NCI-H1694 treated with DMSO at 0.1 percent for 48 hours (cell line): ENCODE measurements around the gene NIM1K.
"Not testable (repeated sequence)": the region's sequence is repeated elsewhere in the genome, so short reads cannot be mapped to it uniquely, and the experiment has no call there.

Experiments
- DNase-seq: peaks from one replicate; lab custom pipeline; 2025; lab: John Stamatoyannopoulos, UW

The NIM1K gene

DNA sequence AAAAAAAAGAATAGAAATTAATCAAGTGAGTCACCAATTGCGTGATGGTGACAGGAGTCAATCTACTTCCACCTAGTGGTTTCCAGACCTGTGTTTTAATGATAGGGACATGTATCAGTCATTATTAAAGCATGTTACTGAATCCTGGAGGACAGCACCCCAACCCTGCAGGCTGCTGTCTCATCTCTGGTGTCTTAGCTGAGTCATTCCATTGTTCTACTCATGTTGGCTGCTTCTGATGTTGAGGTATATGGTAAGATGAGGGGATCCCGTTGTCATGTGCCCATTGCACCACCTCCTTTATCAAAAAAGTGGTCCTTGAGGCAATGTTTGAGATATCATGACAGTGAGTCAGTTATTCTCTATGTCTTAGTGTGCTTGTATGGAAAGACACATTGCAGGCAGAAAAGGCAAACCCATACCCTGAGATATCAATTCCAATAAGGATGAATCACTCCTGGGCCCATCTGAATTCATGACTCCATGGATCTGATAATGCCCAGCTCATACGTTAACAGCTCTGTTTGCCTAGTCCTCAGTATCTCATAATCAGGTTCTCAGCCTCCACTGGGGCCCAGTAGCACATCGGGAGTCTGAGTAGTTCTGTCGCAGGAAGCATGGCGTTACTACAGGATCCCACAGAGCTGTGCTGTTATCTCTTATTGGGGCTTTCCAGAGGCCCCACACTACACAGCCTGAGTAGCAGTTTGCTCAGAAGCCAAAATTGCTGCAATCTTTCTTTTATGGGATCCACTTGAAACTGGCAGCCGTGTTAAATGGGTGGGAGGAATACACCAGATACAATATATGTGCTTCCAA, 90.0 kb downstream of the NIM1K start:
- DNase-seq = no peak

DNA sequence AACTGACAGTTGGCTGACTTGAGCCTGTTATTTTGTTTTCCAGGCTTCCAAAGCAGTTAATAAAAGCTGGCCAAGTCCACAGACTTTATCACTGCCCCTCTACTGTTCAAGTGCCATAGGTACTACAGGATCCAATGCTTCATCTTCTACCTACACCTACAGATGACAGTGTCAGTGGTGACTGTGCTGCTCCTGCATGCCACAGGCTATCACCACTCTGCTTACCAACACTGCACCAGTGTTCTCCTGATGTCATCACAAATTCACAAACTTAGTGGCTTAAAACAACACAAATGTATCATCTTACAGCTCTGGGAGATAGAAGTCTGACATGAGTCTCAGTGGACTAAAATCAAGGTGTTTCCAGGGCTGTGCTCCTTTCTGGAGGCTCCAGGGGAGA, 94.6 kb downstream of the NIM1K start:
- DNase-seq = no peak

- DNase-seq = no peak
Measured at GRCh38 chr5:43287493-43287892, 95.5 kb downstream of the NIM1K start.

- no peak for DNase-seq
Measured at GRCh38 chr5:43288269-43288831, 96.3 kb downstream of the NIM1K start.

DNA sequence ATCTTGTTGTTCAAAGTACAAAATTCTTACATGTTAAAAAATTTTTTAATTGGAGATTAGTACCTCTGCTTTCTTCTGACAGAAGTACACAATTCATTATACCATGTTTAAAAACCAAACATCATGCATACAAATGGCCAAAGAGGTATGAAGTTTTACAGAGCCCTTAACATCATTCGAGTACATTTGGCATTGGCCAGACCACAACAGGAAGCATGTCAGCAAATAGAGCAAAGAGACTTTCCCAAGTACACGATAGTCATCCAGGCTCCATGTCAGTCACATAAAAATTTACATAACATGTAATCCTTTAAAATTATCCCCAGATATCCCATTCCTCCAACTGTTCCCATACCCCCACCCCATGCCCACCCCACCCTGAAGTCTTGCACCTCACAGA, 98.7 kb downstream of the NIM1K start:
- DNase-seq = no peak

GRCh38 chr5:43294226-43294625, 102.2 kb downstream of the NIM1K start:
- no peak for DNase-seq

GRCh38 chr5:43295202-43295601, 103.2 kb downstream of the NIM1K start:
- no peak for DNase-seq

GRCh38 chr5:43296835-43297234, 104.8 kb downstream of the NIM1K start:
- DNase-seq = no peak

- DNase-seq = no peak
Measured at GRCh38 chr5:43298443-43298842, 106.4 kb downstream of the NIM1K start.

DNA sequence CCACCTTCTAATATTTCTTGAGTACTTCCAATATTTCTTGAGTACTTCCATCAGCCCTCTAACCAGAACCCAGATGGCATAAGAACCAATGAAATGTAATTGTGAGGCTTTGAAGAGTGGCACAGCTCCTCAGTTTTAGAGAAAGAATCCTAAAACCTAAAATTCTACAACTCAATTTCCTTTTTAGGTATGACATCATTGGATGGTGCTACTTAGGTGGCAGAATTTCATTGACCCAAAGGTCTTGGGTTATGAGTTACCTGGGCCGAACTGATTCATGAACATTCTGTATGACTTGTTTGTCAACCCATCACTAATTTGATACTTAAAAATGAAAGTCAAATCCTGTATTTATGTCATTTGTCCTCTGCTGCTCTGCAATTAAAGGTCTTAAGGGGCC, 108.1 kb downstream of the NIM1K start:
- no peak for DNase-seq

- DNase-seq = no peak
Measured at GRCh38 chr5:43301653-43302091, 109.6 kb downstream of the NIM1K start.

- no peak for DNase-seq
Measured at GRCh38 chr5:43302481-43302880, 110.5 kb downstream of the NIM1K start.

- no peak for DNase-seq
Measured at GRCh38 chr5:43303242-43303641, 111.2 kb downstream of the NIM1K start.

DNA sequence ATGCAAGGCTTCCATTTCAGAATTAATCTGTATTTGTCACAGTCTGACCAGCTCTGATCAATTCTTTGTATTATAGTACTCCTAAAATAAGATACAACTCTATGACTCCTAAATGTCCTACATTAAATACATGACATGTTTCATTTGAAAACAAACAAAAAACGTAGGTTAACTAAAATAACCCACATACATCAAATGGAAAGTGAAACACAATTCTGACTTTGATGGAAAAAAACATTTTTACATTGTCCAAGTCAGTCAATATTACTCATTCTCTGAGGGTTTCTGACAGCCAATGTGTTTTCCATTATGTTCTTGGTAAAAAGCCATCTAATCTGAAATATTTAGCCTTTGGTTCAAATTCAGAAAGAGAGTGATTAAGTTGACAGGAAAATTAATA, 112.5 kb downstream of the NIM1K start:
- DNase-seq = no peak

GRCh38 chr5:43305948-43306565, 114.0 kb downstream of the NIM1K start:
- DNase-seq = peak; percentile 60

GRCh38 chr5:43306954-43307353, 114.9 kb downstream of the NIM1K start:
- DNase-seq = not testable (repeated sequence)

DNA sequence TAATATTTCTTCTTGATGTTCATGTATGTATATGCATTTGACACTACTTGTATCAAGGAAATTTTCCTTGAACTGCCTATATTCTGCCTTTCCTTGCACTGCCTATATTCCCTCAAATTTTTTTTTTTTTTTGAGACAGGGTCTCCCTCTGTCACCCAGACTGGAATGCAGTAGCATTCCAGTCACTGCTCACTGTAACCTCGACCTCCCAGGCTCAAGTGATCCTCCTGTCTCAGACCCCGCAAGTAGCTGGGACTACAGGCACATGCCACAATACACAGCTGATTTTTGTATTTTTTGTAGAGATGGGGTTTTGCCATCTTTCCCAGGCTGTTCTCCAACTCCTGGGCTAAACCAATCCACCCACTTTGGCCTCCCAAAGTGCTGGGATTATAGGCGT, 117.1 kb downstream of the NIM1K start:
- no peak for DNase-seq

GRCh38 chr5:43309637-43310036, 117.6 kb downstream of the NIM1K start:
- DNase-seq = no peak

DNA sequence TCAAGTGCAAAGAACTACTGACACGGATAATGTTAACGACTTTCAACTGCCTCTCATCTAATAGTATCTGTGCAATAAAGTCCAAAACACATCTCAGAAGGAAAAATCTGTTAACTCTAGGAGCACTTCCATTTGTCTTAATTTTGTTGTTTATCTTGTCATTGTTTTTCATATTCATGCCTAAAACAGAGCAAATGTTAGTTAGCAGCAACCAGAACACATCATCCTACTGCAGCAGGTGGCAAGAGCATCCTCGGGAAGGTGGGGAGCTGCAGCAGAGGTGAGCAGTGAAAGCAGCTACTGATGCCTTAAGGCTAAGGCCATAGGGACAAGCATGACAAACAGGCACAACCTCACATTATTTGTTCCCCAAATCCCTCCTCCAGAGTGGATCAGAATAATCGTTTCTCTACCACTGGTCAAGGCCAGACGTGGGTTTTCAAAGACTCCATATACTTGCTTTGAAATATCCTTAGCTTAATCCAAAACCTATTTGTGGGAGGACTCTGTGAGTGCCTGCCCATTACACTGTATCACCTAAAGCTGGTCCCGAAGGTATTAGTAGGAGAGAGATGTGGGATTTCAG, 120.1 kb downstream of the NIM1K start:
- no peak for DNase-seq

DNA sequence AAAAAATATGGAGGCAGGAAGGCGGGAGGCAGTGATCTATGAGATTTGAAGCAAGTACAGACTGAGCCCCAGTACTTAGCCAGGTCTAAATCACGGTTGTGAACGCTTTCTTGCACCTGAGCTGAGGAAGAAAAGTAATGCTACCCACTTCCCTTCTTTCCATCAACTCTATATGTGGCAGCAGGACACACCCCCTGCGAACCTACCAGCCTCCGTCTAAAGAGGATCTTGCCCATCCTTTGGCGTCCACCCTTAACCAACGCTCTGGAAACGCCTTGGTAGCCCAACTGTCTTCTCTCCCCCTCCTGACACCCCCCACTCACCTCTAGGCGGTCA, 120.6 kb downstream of the NIM1K start:
- DNase-seq = no peak

DNA sequence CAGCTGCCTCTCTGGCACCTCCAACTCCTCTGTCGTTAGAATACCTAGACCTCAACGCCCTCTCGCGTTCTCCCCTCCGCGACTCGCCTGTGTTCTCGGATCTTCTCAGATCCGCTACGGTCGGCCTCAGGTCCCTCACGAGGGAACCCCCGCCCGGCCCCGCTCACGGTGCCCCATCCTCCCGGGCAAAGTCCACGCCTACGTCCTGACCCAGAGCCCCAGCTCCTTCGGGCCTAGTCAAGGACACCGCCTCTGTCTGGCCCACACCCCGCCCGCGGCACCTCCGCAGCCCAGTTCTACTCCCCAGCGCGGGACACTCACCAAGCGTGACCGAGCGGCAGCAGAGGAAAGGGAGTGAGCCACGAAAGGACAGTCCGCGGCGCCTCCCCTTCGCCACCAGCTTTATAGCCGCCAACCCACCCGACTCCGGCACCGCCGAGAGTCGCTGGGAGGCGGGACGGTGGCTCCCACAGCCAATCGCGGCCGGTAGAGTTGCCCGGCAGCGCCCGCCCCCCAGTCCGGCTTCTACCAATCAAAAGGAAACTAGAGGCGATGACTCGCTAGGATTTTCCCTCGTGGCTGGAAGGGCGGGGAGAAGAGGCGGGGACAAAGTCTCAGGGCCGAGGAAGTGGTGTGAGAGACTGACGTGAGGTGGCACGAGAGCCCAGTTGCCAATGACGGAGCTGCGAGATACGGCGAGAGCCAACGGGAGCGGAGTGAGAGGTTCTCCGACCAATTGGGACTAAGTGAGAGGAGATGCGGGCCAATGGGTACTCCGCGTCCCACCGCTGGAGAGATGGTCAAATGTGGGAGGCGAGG, 121.2 kb downstream of the NIM1K start, which contains the start of gene HMGCS1:
Gene HMGCS1 (minus strand): TSS at position 378 of the 819 bp plus-strand sequence. CDS start 14,447 bp downstream, outside the sequence.
- DNase-seq = peak; percentile 99

- DNase-seq = no peak
Measured at GRCh38 chr5:43313854-43314457, 121.9 kb downstream of the NIM1K start.
